HG02981 (cell line): Measurements from ENCODE around the gene TNNI2.

ENCODE experiments used
- ATAC-seq: cut with Tn5 transposase; IDR thresholded peaks from one replicate; pipeline ENCODE4 v1.9.1; 2021; ENCODE audit warnings: mild to moderate bottlenecking, moderate library complexity; ENCODE audit not compliant: unreplicated experiment

The TNNI2 gene

DNA sequence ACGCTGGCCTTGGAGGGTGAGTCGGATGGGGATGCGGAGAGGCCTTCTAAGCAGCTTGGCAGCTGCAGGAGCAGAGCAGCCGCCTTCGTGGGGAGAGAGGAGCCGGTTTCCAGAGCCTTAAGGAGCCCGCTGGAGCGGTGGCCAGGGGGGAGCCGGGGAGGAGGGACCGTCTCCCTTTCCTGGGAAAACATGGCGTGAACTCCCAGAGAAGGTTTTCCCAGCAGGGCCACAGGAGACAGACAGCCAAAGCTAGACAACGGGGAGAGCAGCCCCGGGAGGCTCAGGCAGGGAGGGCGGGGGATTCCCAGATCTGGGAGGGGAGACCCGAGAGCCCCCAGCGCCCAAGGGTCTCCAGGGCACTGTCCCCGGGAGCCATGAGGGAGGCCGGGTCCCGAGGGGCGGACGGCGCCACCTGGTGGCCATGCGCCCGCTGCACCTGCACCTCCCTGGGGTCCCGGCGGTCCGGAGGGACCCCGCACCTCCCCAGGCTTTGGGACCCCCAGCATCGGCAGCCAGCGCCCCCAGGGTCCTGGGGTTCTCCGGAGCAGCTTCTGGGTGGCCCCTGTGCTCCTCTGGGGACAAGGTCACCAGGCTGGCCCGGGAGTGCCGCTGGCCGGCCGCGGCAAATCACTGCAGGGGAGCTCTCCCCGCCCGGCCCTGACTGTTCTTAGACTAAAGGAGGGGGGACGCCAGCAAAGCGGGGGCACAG, 6.4 kb upstream of the TNNI2 start:
- no peak for ATAC-seq

GRCh38 chr11:1832920-1833295, 5.9 kb upstream of the TNNI2 start:
- ATAC-seq, result no peak

GRCh38 chr11:1834062-1834610, 4.6 kb upstream of the TNNI2 start:
- no peak for ATAC-seq

DNA sequence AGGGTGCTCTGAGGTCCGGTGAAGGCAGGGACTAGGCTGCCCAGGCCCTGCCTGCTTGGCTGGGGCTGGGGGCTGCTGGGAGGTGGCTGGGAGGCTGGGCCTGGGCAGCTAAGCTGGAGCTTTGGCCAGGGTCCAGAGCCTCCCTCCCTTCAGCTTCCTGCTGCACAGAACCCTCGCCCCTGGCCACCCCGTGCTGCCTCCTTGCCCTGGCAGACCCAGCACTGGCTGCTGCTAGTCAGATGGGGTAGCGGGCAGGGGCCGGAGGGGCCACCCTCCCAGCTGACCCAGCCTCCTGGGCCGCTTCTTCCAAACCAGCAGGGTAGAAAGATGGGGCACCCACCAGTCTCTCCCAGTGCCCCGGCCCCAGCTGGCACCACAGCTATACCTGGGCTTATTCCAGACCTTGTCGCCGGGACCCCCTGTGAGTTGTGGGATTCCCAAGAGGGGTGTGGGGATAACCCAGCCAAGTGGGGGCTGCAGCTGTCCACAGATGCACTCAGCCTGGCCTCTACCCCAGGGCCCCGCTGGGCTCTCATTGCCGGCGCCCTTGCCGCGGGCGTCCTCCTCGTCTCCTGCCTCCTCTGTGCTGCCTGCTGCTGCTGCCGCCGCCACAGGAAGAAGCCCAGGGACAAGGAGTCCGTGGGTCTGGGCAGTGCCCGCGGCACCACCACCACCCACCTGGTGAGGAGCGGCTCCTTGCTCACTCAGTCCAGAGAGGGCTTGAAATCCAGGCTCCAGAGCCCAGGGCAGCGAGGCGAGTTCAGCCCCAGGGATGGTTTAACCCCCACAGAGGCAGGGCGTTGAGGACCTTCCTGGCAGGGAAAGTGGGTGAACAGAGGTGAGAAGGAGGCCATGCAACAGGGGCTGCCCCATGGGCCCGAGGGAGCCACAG, 3.8 kb upstream of the TNNI2 start, which contains the start of gene SYT8:
TSS of gene SYT8 (plus strand) at position 212 of the 892 bp plus-strand sequence. CDS start at position 328, 116 bp downstream.
- ATAC-seq, result no peak

- ATAC-seq, result no peak
These were observed 3.1 kb upstream of the TNNI2 start for GRCh38 chr11:1835671-1836010.

DNA sequence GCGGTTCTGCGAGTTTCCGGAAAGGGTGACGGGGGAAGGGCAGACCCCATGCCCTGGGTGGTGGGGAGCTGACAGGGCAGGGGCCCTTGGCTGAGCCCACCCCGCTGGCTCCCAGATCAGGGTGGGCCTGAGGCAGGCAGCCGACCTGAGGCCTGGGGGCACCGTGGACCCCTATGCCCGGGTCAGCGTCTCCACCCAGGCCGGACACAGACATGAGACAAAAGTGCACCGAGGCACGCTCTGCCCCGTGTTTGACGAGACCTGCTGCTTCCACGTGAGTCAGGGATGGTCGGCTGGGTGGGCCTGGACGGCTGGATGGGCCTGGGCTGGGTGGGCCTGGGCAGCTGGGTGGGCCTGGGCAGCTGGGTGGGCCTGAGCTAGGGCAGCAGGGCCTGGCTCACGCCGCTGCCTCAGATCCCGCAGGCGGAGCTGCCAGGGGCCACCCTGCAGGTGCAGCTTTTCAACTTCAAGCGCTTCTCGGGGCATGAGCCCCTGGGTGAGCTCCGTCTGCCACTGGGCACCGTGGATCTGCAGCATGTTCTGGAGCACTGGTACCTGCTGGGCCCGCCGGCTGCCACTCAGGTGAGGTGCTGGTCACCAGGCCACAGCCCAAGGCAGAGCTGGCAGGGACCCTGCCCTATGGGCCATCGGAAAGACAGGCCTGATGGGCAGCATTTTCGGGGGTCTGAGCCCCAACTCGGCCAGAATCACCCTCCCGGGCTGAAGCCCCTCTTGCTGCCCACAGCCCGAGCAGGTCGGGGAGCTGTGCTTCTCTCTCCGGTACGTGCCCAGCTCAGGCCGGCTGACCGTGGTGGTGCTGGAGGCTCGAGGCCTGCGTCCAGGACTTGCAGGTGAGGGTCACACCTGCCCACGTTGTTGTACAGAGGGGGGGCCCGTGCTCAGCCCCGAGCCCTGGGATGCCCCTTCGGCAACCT, 2.5 kb upstream of the TNNI2 start:
- ATAC-seq, result no peak

GRCh38 chr11:1837171-1838076, 1.4 kb upstream of the TNNI2 start:
- no peak for ATAC-seq

- no peak for ATAC-seq
These were observed 730 bp upstream of the TNNI2 start for GRCh38 chr11:1838077-1838425.

GRCh38 chr11:1839204-1839923, 583 bp downstream of the TNNI2 start:
- ATAC-seq, result no peak

DNA sequence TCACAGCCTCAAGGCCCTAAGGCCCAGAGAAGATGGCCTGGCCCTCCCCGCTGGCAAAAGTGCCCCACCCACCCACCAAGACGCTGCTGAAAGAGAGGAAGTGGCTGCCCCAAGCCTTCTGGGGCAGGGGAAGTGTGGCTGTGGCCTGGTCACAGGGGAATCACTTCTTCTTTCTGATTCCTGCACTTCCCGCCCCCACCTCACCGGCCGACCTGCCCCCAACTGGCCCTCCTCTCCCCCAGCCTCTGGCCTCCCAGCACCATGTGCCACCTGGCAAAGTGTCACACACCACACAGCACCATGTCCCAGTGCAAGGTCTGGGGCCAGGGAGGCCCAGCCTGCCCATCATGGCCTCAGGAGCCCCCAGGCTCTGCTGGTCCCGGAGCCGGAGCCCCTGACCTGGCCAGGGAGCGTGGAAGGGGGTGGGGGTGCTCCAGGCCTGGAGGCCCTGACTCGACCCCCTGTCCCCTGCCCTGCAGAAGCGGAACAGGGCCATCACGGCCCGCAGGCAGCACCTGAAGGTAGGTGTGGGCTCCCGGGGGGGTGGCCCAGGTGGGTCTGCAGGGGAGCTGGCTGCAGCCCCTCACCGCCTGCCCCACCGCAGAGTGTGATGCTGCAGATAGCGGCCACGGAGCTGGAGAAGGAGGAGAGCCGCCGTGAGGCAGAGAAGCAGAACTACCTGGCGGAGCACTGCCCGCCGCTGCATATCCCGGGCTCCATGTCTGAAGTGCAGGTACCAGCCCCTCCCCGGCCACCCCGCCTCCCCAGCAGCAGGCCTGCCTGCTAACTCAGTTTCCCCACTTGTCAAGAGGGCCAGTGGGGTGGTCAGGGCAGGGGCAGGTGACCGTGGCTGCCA, 1.4 kb downstream of the TNNI2 start:
- ATAC-seq, result no peak

GRCh38 chr11:1840780-1841480, 2.1 kb downstream of the TNNI2 start:
- ATAC-seq, result no peak

GRCh38 chr11:1841511-1842148, 2.8 kb downstream of the TNNI2 start:
- no peak for ATAC-seq

DNA sequence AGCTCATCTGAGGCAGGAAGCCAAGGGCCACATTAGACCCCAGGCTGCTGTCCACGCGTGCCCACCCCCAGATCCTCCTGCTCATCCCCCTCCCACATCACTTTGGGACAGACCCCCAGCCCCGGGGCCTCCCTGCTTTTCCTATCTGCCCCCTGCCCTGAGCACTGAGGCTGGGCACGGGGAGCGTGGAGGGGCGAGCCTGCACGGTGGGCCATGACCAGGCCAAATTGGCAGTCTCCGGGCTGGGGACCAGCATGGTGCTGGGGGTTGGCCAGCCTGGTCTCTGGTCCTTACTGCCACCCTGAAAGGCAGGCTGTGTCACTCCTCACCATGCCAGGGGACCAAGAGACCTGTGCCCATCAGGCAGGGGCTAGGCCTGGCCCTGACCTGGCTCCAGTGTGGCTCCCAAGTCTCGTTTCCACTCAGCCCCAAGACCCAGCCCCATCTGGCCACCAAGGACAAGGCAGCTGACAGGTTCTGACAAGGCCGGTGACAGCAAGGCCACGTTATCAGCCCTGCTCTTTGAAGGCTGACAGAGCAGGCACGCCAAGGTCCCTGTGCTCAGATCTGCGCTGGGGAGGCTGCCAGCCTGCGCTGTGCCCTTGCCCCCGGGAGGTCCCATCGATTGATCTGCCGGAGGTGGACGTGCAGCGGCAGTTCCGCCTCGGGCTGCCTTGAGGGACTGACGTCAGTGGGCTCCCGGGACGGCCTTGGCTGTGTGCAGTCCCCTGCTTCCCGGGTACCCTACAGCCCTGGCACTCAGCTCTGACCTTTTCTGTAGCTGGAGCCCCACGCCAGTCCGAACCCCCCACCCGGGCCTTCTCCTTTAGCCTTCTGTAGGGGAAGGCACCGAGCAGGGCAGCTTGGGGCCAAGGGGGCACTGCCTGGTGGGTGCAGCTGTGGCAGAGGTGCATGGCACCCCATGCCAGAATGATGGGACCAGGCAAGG, 3.6 kb downstream of the TNNI2 start:
- ATAC-seq, result no peak

GRCh38 chr11:1843098-1843473, 4.3 kb downstream of the TNNI2 start:
- no peak for ATAC-seq

DNA sequence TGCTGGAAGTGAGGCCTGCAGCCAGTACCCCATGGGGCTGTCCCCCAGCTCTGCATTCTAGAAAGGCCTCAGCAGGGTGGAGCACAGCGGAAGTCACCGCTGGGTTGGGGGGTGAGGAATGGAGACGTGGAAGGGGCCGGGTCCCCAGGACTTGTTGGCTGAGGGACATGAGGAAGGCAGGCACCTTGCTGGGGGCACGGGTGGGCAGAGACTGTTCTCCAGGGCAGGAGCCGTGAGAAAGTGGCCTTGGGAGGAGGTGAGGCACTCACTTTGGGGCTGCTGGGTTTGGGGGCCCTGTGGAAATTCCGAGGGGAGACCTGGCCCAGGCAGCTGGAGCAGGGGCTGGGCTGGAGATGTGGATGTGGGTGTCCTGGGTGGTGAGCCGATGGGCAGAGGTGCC, 5.0 kb downstream of the TNNI2 start:
- no peak for ATAC-seq
